Breast epithelium (tissue), 3 donors: ENCODE results near the gene FBXO47.

Experiments
- POLR2A ChIP-seq: fragments of 450-650 bp; IDR thresholded peaks from one replicate; pipeline ENCODE4 v1.6.1; 2016; ENCODE audit warnings: antibody characterized with exemption, mild to moderate bottlenecking, moderate library complexity
- POLR2AphosphoS5 ChIP-seq, 3 donors: sonication (generic); formaldehyde crosslinking; IDR thresholded peaks; one replicate each; pipeline ENCODE4 v1.6.1; 2017; ENCODE audit warnings: antibody characterized with exemption in 3 of 3
- TF ChIP-seq, protein P1 (sequence below), 3 donors: fragments of 450-650 bp; IDR thresholded peaks; one replicate each; pipeline ENCODE4 v1.5.1; 2016 to 2017; ENCODE audit warnings: antibody characterized with exemption in 3 of 3, mild to moderate bottlenecking in 3 of 3, moderate library complexity in 3 of 3

DNA sequence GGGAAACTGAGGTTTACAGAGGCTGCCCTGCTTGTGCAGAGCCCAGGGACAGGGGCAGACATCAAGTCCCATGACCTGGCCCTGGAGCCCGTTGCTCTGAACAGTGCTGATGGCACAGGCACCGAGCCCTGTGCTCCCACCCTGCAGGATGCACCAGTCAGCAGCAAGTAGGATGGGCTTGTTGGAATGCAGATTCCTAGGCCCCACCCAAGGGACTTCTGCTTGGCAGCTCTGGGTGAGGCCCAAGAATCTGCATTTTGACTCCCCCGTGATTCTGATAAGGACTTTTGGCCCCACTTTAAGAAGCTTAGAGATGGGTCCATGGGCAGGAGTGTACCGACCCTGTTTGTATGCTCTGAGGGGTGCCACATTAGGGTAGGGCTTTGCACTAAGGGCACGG, 74.1 kb downstream of the FBXO47 start:
- TF ChIP-seq, protein P1, sequence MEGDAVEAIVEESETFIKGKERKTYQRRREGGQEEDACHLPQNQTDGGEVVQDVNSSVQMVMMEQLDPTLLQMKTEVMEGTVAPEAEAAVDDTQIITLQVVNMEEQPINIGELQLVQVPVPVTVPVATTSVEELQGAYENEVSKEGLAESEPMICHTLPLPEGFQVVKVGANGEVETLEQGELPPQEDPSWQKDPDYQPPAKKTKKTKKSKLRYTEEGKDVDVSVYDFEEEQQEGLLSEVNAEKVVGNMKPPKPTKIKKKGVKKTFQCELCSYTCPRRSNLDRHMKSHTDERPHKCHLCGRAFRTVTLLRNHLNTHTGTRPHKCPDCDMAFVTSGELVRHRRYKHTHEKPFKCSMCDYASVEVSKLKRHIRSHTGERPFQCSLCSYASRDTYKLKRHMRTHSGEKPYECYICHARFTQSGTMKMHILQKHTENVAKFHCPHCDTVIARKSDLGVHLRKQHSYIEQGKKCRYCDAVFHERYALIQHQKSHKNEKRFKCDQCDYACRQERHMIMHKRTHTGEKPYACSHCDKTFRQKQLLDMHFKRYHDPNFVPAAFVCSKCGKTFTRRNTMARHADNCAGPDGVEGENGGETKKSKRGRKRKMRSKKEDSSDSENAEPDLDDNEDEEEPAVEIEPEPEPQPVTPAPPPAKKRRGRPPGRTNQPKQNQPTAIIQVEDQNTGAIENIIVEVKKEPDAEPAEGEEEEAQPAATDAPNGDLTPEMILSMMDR (IDR thresholded peaks at IDR 0.05), result no peak
- TF ChIP-seq POLR2A (no peak), POLR2AphosphoS5 (IDR thresholded peaks at IDR 0.05) (no peak)
